Germinal center (tissue), 1 donor: ENCODE results near the gene ALK.

ENCODE experiments used
- DNase-seq: peaks from one replicate; pipeline ENCODE4 v3.0.0; 2012; ENCODE audit warnings: mixed read lengths, low spot score

The ALK gene

DNA sequence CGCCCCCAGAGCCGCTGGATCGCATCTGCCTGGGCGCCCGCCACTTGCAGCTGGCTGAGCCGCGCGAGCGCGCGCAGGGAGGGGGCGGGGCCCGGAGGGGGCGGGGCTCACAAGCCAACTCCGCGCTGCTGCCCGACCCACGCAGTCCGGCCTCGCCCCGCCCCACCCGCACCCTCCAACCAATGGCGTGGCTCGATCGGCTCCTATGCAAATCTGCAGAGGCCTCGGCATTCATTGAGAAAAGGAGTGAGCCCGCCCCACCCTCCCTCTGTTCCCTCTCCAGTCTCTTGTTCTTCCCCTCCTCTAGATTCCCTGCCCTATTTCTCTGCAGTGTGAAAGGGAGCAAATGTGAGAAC, at the start of gene ALK:
Gene ALK (minus strand): TSS at position 27 of the 356 bp plus-strand sequence. CDS start 927 bp downstream, outside the sequence.
- peak; percentile 86 for DNase-seq

DNA sequence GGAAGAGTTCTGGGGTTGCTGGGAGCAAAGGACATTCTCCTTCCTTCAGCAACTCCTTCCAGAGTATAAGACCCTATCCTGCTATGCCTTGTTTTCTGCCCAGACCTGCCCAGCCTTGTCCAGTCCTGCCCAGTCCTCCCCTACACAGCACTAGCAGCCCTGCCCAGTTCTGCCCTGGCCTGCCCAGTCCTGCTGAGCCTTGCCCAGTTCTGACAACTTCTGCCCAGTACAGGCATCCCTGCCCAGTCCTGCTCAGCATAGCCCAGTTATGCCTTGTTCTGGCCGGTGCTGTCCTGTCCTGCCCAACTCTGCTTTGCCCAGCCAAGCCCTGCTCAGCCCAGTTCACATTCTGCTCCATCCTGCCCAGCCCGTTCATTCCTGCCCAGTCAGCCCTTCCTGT, 44.9 kb upstream of the ALK start:
- no peak for DNase-seq

DNA sequence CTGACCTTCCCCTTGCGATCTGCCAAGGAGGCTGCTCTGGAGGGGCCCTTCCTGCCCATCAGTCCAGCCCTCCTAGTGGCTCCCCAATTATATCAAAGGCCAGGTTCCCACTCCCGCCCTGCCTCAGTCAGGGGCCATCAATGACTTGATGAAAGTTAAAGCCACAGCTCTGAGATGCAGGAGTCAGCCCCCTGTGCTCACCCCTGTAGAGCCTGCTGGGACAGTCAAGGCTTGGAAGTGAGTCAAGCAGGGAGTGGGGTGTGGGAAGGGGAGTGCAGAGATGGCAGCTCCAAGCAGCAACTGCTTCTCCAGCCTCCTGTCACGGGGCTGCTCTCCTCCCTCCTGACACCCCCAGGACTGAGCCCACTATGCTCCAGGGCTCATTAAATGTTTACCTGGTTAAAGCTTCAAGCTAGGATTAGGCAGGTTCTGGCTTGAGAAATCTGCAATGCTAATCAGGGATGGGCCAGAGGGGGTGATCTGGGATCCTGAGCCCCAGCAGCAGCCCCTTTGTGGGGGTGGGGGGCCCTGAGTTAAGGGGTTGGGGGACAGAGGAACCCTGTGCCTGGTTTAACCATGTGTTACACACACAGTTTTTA, 42.7 kb upstream of the ALK start:
- DNase-seq: no peak

DNA sequence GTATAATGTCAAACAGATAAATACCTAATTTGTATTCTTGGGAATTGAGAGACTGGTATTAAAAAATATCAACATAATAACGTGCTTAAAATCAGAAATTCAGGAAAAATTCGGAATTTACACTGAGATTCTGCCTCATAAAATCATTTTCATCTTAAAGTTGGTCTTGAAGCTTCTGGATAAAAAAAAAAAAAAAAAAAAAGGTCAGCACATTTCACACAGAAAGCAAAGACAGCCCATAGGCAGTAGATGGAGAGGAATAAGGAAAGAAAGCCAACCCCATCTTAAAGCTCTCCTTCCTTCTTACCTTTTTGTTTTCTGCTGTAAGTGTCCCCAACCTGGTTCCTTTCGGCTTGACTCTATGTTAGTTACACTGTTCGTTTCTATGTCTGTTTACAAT, 41.5 kb upstream of the ALK start:
- no peak for DNase-seq

DNA sequence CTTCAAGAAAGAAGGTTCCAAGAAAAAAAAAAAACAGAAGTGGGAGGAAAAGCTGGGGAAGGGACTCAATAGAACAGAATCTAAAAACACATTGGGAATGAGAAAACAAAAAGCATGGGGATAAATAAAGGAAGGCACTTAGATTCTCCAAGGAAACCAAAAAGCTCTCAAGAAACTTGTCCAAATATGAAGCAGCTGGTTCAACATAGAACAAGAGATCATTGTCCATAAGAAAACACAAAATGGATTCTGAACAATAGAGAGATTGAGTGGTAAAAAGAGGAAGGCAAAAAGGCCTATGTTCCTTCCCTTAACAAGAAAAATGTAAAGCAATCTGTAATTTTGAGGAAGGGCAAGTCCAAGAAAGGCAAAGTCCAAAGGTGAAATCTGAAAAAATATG, 32.9 kb upstream of the ALK start:
- DNase-seq: no peak

DNA sequence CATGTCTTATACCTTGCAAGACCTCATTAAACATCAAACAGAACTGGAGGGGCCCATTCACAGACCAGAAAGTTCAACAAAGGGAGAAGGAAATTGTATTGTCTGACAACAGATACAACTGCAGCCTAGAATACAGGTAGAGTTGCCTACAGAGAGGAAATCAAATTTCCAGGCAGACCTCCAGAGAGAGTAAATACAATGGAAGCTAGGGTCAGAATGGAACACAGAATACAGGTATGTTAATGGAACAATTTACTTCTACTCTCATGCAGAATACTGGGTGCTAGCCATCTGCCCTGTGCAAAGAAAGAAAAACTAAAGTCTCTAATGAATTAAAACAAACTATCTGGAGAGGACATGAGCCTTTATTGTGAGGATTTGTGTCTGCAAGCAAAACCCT, 31.6 kb upstream of the ALK start:
- no peak for DNase-seq

DNA sequence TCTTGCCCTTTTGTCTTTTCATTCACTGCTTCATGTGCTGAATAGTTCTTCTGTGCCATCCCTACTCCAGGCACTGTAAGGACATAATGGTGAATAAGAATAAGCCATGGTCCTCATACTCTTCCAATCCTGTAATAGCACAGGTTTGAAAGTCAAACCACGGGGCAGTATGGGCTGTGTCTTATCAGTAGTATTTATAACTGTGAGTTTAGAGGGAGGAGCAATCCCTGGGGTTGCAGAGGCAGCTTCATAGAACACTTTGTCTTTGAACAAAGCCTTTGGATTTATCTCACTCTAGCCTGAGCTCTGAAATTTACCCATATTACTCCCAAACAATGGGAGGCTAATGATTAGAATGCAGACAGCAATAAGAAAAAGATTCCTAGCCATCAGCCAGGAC, 30.2 kb upstream of the ALK start:
- no peak for DNase-seq

DNA sequence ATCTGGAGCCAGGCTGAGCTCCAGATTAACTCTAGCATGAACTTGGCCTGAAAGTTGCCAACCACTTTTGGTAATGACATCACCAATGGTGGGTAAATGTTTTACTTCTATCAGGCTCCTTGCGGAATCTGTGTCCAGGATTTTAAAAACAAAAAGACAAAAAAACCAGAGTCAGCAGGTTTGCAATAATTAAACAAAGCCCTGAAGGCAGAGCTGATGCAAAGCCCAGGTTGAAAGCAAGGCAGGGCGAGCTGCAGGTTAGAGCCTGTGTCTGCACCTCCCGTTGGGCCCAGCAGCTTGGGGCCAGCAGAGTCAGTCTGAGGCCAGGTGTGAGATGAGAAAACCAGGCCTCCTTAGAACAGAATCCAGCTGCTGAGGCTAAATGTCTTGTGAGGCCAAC, 29.1 kb upstream of the ALK start:
- no peak for DNase-seq

DNA sequence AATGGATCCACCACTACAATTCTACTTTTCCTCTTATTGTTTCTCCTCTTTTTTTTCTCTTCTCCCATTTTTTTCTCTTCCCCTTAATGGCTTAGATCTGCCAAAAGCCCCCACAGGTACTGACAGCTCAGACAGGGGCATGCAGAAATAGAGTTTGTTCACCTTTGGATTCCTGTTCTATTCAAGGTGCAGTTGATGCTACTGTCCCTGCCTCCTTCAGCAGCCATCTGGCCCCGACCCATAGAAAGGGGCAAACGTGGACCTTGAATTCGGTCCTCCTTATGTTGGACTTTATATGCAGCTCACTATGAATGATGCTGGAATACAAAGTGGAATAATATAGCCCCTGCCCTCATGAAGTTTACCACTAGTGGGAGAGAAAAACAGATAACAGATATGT, 27.7 kb upstream of the ALK start:
- no peak for DNase-seq

DNA sequence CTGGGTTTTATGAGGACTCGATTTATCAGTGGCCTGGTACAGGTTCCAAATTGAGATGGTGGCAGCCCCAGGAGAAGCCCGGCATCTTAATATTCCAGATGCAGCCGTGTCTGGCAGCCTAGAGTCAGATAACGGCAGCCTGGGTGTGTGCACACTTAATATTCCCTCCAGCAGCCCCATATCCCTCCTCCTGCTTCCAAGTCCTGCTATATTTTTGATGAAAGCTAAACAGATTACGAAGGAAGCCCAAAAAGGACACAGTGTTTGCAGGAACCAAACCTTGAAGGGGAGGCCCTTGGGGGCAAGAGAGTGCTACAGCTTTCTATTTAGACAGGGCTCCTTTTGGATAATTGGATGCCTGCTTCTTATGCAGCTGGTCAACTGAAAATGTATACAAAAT, 25.1 kb upstream of the ALK start:
- DNase-seq: no peak

DNA sequence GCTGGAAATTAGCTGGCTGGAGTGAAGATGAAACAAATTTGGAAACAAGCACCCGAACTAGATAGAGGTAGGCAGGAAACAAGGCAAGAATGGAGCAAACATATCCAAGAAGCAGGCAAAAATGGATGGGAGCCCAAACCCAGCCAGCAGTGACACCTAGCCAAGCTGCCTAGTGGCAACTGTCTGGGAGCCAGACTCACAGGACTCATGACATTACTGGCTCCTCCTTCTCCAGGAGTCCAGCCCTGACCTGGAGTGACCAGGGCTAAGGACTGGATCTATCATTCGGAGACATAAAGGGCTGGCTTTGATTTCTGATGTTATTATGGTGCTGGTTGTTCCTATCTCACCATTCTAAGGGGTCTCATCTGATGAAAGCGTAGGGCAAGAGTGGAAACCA, 21.3 kb upstream of the ALK start:
- no peak for DNase-seq

DNA sequence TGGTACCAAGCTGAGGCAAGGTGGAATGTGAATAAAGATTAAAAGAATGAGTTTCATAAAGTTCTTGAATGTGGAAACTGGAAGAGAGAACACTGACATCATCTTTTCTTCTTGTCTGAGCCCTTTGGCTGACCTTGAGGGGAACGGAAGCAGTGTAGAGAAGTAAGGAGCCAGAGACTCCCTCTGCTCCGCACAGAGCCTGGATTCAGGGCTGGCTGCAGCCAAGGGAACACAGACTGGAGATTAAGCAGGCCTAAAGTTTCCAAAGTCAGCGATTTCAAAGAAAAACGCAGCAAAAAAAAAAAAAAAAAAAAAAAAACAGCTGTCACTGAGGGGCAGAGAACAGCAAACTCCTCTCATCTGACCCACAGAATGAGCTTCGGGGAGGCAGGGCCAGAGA, 19.3 kb upstream of the ALK start:
- no peak for DNase-seq

DNA sequence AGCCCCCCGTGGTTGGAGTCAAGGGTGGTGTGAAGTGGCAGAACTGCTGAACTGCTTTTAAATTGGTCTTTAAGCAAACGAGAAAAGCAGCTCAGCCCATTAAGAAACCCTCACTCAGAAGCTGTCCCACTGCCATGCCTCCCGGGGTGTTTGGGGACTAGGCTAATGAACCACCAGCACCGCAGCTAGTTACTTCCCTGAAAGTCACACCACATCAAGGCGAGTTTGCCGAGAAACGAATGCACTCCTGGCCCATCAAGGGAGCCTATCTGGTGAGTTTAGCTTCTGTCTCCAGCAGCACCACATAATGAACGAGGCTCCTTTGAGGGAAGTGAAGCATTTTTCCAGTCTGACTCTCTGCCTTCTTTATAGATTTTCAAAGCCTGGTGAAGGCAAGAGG, 14.6 kb upstream of the ALK start:
- DNase-seq: no peak

DNA sequence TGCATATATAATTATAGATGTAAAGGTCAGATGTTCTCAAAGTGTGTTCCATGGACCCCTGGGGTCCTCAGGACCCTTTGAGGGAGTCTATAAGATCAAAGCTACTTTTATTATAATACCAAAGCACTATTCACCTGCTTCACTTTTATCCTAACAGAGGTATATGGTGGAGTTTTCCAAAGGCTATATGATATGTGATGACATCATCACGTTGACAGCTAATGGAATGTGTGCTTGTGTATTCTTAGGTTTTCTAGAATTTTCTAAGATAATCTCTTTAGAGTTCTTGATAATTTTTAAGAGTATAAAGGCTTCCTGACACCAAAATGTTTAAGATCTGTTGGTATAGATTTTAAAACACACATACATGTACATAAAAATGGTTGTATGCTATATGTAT, 10.4 kb upstream of the ALK start:
- no peak for DNase-seq

DNA sequence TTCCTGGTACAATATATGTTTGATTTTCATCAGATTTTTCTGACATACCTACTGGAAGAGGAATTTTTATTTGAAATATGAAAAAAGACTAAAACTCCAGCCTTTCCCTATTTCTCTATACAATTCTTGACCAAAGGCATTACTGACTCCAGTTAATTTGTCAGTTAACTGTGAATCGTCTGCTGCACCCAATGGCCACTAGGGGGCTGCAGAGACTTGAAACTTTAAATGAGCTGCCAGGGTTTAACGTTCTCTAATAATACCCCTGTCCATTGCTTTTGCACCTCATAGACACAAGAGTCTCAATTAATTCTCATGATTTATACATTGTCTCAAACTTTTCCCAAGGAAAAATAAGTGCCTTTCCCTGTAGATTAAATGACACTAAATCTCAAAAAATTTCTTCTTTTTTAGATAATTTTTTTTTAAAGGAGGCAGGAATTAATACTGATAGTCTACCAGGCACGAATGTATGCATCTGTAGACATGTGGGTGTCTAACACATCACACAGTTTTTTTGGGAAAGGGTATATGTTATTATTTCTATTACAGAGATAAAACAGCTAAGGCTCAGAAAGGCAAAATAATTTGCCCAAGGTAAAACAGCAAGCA, 1.8 kb upstream of the ALK start:
- peak; percentile 65 for DNase-seq

DNA sequence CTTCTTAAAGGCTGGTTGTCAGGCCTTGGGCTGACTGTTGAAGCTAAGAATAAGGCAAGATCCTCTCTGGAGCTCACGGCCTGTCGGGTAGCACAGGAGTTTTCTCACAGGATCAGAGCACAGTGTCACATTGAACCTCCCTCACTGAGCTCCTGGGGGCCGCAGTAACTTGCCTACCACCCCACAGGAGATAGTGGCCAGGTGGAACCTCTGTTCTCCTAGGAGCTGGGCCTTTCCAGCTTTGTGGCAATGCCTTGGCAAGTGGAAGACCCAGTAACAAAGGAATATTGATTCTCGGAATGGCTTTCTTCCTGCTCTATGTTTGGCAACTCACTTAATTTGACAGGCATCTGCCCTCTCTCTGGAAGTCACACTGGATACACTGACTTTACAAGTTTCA, 1.2 kb upstream of the ALK start:
- DNase-seq: no peak

DNA sequence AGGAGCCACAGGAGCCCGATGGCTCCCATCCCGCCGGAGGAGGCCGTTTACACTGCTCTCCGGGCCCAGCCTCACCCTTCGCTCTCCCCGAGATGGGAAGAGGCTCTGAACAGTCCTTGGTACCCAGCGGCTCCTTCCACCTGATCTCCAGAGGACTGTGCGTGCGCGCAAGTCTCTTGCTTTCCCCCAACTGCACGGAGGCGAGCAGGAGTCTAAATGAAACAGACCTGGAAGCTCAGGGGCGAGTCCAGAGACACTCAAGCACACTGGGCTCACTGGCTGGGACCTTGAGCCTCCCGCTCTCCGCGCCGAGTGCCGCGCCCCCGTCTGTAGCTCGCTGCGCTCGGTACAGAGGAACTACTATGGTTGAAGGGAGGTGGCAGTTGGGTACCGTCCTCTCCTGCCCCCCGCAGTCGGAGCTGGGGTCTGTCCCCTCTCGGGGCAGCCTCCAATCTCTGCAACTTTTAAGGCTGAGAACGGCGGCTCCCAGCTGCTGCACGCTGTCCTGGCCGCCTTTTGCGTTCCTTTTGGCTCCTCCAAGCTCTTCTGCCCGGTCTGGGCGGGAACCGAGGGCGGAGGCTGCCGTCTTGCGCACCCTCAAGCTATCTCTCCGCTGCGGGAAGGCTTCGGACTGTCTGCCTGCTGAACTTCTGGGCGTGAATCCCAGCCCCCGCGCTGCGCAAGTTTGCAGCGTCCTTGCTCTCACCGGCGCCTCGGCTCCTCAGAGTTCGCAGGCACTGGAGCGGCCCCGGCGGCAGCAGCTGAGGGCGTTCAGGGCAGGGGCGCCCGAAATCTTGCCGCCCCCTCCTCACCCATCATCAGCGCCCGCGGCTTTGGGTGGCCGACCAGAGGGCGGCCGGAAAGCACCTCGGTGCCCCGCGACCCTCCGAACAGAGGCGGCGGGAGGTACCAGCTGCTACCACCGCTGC, 491 bp downstream of the ALK start:
- peak; percentile 6 for DNase-seq

DNA sequence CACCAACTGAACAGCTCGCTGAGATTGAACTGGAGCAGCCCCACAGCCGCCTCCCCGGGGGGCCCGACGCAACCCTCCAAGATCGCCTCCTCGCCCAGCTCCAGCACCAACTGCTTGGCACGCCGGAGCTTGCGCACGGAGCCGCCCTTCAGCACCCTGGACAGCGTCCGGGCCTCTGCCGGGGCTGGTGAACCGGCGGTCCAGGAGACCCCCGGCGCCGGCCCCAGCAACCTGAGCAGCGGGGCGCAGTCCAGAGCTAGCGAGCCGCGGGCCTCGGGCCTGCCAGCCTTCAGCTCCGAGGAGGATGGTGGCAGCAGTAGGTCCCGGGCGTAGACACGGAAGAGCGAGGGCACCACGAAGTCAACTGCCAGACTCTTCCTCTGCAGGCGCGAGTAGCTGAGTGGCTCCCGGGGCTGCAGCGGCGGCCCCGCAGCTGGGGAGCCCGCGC, 1.2 kb downstream of the ALK start:
- peak; percentile 53 for DNase-seq

DNA sequence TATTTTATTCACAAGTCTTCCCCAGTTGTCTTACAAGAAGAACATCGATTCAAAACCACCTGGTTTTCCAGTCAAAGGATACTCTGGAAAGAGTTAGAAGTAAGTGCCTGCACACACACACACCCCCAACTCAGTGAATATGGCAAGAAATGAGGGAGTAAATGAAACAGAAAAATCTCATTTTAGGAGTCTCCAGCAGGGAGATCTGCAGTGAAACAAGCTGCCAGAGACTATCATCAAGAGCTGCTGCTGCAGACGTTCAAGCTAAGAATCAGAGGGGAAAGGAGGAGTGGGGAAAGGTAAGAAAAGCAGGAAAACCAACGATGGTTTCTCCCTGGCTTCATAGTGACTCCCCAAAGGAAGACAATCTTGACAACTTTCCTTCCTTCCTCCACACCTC, 2.4 kb downstream of the ALK start:
- DNase-seq: no peak

DNA sequence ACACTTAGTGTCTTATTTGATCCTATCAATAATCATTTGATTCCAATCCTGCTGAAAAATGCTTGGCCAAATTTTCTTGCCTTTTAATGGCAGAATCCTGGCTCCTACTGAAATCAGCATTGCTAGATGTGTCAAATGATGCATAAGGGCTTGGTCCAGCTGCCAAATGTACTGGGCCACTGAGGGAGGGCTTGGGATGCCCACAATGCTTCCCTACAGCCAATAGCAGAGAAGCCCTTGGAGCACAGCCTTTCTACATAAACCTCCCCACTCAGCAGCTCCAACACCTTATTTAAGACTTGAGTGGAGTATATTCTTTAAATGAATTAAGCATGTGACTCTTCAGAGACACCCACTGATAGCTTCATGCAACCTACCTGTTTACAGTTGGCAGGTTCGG, 3.6 kb downstream of the ALK start:
- DNase-seq: no peak

DNA sequence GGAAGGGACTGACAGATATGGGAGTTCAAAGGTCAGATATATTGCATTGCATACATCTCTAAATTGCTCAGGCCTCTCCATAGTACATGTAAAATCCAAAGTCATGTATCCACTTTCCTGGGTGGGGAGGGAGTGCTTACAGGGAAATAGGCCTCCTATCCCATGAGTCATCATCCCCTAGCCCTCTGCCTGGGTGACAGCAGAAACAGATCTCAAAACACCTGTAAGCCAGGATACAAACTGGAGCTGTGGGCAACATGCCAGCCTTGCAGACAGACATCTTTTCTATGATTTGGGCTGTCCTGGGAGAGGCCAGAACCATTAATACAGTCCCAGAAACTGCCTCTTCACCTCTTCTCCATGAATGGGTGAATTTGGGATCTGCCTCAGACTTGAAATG, 4.8 kb downstream of the ALK start:
- no peak for DNase-seq

DNA sequence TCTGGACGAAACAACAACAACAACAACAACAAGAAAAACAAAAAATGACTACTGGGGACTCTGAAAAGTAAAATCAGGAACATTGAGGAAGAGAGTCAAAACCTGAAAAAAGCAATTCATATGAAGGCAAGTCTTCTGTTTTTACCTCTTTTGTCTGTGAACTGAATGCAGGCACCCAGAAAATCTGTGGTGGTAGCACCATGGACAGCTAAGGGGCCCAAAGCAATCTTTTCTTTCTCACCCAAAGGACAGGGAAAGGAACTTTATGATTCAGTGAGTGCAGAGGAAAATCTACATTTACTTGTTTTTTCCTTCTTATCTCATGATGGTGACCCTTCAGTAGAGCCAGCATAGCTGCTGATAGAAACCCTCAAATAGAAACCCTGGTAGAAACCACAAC, 10.4 kb downstream of the ALK start:
- DNase-seq: no peak

DNA sequence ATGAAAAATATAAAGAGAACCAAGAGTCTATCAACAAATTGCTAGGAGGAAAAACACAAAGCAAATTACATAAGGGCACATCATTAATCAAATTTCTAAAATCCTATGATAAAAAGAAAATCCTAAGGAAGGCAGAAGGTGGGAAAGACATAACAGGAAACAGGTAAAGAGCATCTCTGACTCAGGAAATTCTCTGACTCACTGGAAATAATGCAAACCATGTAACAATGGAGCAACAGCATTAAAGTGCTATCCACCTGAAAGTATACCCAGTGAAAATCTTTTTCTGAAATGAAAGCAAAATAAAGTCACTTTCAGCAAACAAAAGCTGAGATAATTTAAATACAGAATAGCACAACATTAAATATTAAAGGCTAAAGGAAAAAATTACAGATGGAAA, 10.9 kb downstream of the ALK start:
- no peak for DNase-seq
